ENCODE measurements around the gene GJD3.

GRCh38 chr17:40373999-40374398 is 9.5 kb upstream of the GJD3 start:
- TF ChIP-seq POLR2A (IDR thresholded peaks at IDR 0.05): no peak
- no peak for TF ChIP-seq CTCF (IDR thresholded peaks at IDR 0.05)

Measured in gastroesophageal sphincter (tissue), 3 donors.